IMR-90 (cell line): ENCODE results near the gene KRT82. TPM values are rescaled to one million over a fixed set of nuclear protein-coding genes. Genes with fewer than 3 reads are reported as not detected.

Source experiments
- ATAC-seq: fragments of 200-7000 bp; cut with Tn5 transposase; 2 replicates; pipeline ENCODE4 v1.9.1; 2020; ENCODE audit warnings: low read depth, mild to moderate bottlenecking, moderate library complexity
- BruUV-seq: library from RNA; stranded (reverse); fragments of 400-500 nt; replicated peaks from 2 replicates; lab custom pipeline; 2021; lab: Mats Ljungman, UMichigan
- CTCF ChIA-PET: fragments of 300-600 bp; formaldehyde crosslinking; extraction: SDS; loops from one replicate; lab custom pipeline; 2021; ENCODE audit warnings: antibody characterized with exemption; lab: Yijun Ruan, JAX
- POLR2A ChIA-PET: fragments of 300-600 bp; sonication (Branson Sonifier 250); formaldehyde crosslinking; loops from one replicate; lab custom pipeline; 2022; ENCODE audit warnings: antibody characterized with exemption; ENCODE audit not compliant: unreplicated experiment; lab: Charles Lee
- DNase-seq: peaks from one replicate; pipeline ENCODE4 v3.0.0; 2013
- H2AFZ ChIP-seq: replicated peaks from 2 replicates; pipeline ENCODE3; 2013; ENCODE audit warnings: low read length, mild to moderate bottlenecking; ENCODE audit not compliant: poor library complexity
- H2AK5ac ChIP-seq: 2 replicates; pipeline ENCODE4 v1.6.1; 2013; ENCODE audit warnings: low read depth, low read length, inconsistent platforms
- H2AK9ac ChIP-seq: replicated peaks from 2 replicates; pipeline ENCODE3; 2013; ENCODE audit warnings: mild to moderate bottlenecking, low read depth, low read length, moderate library complexity; ENCODE audit not compliant: poor library complexity
- H2BK120ac ChIP-seq: 2 replicates; pipeline ENCODE4 v1.6.1; 2013; ENCODE audit warnings: low read depth, low read length, inconsistent platforms
- H2BK15ac ChIP-seq: 3 replicates; pipeline ENCODE4 v1.6.1; 2013; ENCODE audit warnings: low read depth, low read length, inconsistent platforms
- H2BK20ac ChIP-seq: 2 replicates; pipeline ENCODE4 v1.6.1; 2013; ENCODE audit warnings: low read depth, mild to moderate bottlenecking, inconsistent platforms, low read length, moderate library complexity
- H2BK5ac ChIP-seq: 2 replicates; pipeline ENCODE4 v1.6.1; 2013; ENCODE audit warnings: mild to moderate bottlenecking, low read depth, low read length, inconsistent platforms; ENCODE audit not compliant: poor library complexity, severe bottlenecking
- H3K14ac ChIP-seq: replicated peaks from 2 replicates; pipeline ENCODE4 v1.6.1; 2013; ENCODE audit warnings: low read depth, low read length, inconsistent platforms
- H3K18ac ChIP-seq: 2 replicates; pipeline ENCODE4 v1.6.1; 2013; ENCODE audit warnings: low read depth, low read length, control low read depth
- H3K23ac ChIP-seq: 2 replicates; pipeline ENCODE4 v1.6.1; 2013; ENCODE audit warnings: low read depth, low read length, inconsistent platforms
- H3K27ac ChIP-seq: 2 replicates; pipeline ENCODE4 v1.5.1; 2013; ENCODE audit warnings: mild to moderate bottlenecking, control low read depth, low read length; ENCODE audit not compliant: insufficient read depth
- H3K27me3 ChIP-seq: 2 replicates; pipeline ENCODE4 v1.6.1; 2013; ENCODE audit warnings: low read length; ENCODE audit not compliant: control insufficient read depth, insufficient read depth
- H3K36me3 ChIP-seq: 2 replicates; pipeline ENCODE4 v1.6.1; 2013; ENCODE audit warnings: low read length, mixed read lengths; ENCODE audit not compliant: control insufficient read depth, insufficient read depth
- H3K4ac ChIP-seq: 2 replicates; pipeline ENCODE4 v1.6.1; 2013; ENCODE audit warnings: low read depth, low read length, inconsistent platforms
- H3K4me1 ChIP-seq: 2 replicates; pipeline ENCODE4 v1.6.1; 2013; ENCODE audit warnings: low read length, mixed read lengths; ENCODE audit not compliant: control insufficient read depth, insufficient read depth
- H3K4me2 ChIP-seq: 2 replicates; pipeline ENCODE4 v1.6.1; 2013; ENCODE audit warnings: low read depth, mild to moderate bottlenecking, control low read depth, low read length, moderate library complexity
- H3K4me3 ChIP-seq: 2 replicates; pipeline ENCODE4 v1.5.1; 2013; ENCODE audit warnings: low read depth, mild to moderate bottlenecking, control low read depth, low read length, moderate library complexity; ENCODE audit not compliant: insufficient read depth
- H3K56ac ChIP-seq: 2 replicates; pipeline ENCODE4 v1.6.1; 2013; ENCODE audit warnings: low read length, inconsistent platforms; ENCODE audit not compliant: insufficient read depth; ENCODE audit errors: extremely low read depth
- H3K79me1 ChIP-seq, 2 experiments: 2 replicates each; pipeline ENCODE4 v1.6.1; 2013; ENCODE audit warnings: low read length in 2 of 2, inconsistent platforms in 1 of 2, low read depth in 1 of 2
- H3K9ac ChIP-seq: 2 replicates; pipeline ENCODE4 v1.6.1; 2013; ENCODE audit warnings: low read depth, low read length, control low read depth
- H3K9me1 ChIP-seq: 2 replicates; pipeline ENCODE4 v1.6.1; 2013; ENCODE audit warnings: low read length, inconsistent platforms; ENCODE audit not compliant: insufficient read depth
- H3K9me3 ChIP-seq: 2 replicates; pipeline ENCODE4 v1.6.1; 2013; ENCODE audit warnings: low read length; ENCODE audit not compliant: control insufficient read depth, insufficient read depth
- H4K20me1 ChIP-seq: 2 replicates; pipeline ENCODE4 v1.6.1; 2013; ENCODE audit warnings: low read length, inconsistent platforms; ENCODE audit not compliant: insufficient read depth
- H4K5ac ChIP-seq: 2 replicates; pipeline ENCODE4 v1.6.1; 2013; ENCODE audit warnings: mild to moderate bottlenecking, low read depth, low read length, control low read depth
- H4K8ac ChIP-seq, 2 experiments: 2 replicates each; pipeline ENCODE4 v1.6.1; 2013; ENCODE audit warnings: low read depth in 2 of 2, low read length in 2 of 2, control low read depth in 1 of 2, inconsistent platforms in 1 of 2
- H4K91ac ChIP-seq: 2 replicates; pipeline ENCODE4 v1.6.1; 2013; ENCODE audit warnings: low read depth, low read length, inconsistent platforms; ENCODE audit not compliant: insufficient read depth
- CEBPB ChIP-seq: IDR thresholded peaks from 2 replicates; pipeline ENCODE4 v1.6.1; 2012; ENCODE audit warnings: low read depth, low read length, improper control_type of control experiment
- RCOR1 ChIP-seq: IDR thresholded peaks from 2 replicates; pipeline ENCODE4 v1.6.1; 2012; ENCODE audit warnings: mild to moderate bottlenecking, low read length, improper control_type of control experiment; ENCODE audit not compliant: insufficient replicate concordance
- SMC3 ChIP-seq: fragments of 150-350 bp; IDR thresholded peaks from 2 replicates; pipeline ENCODE4 v1.6.1; 2016; ENCODE audit warnings: low read depth, mild to moderate bottlenecking, antibody characterized with exemption, low read length, moderate library complexity
- WGBS, 2 experiments: methylation state at CpG; one replicate each; pipeline versions ENCODE4 v1.1.5 to v1.1.7; 2013; ENCODE audit warnings: missing lambda C conversion rate in 2 of 2; ENCODE audit not compliant: insufficient read length in 1 of 2; ENCODE audit errors: extremely low coverage in 2 of 2; 5-methylcytosine and 5-hydroxymethylcytosine counted together
- dilution Hi-C: fragments of 300-500 bp; cut with HindIII; formaldehyde crosslinking; loops from one replicate; pipeline ENCODE4 v1.14.3; 2018; ENCODE audit warnings: low sequenced_read_pairs; ENCODE audit not compliant: unreplicated experiment
- in situ Hi-C: fragments of 300-500 bp; cut with MboI; formaldehyde crosslinking; loops from 3 replicates; pipeline ENCODE4 v1.14.3; 2019; ENCODE audit warnings: low sequenced_read_pairs, inconsistent platforms, mixed read lengths
- intact Hi-C: fragments of 100-400 bp; cut with micrococcal nuclease; formaldehyde crosslinking; loops from 2 replicates; pipeline ENCODE4 v1.10.0; 2022
- polyA plus RNA-seq, 3 experiments: library from polyadenylated mRNA; depleted of rRNA; stranded (reverse); fragments of >200 nt; gene quantifications; 2 replicates each; pipeline ENCODE4 v1.2.3, GENCODE V29; 2012; ENCODE audit warnings: low replicate concordance in 1 of 3
- total RNA-seq: library from RNA; depleted of rRNA; stranded (reverse); fragments of >200 nt; gene quantifications from 2 replicates; pipeline ENCODE4 v1.2.3, GENCODE V29; 2012

Gene KRT82
- total and polyA plus RNA-seq, 2 of the 4 experiments (the other 2 are of a cell fraction), result not detected

- Histone ChIP-seq H2BK5ac (no peak overlapping the region), H3K9me3 (no peaks in the 10 kb centered on the region), H3K4me1 (no peaks in the 10 kb centered on the region), H2AK5ac (no peak overlapping the region), H3K79me1 (no peaks in the 10 kb centered on the region), H2BK15ac (no peak overlapping the region), H3K4ac (no peak overlapping the region), H3K56ac (no peak overlapping the region), H3K36me3 (no peaks in the 10 kb centered on the region), H4K8ac (no peak overlapping the region), H3K14ac (no peak overlapping the region), H3K9me1 (no peaks in the 10 kb centered on the region), H3K23ac (no peak overlapping the region), H3K4me2 (no peak overlapping the region), H4K5ac (no peak overlapping the region), H2AK9ac (no peak overlapping the region), H4K20me1 (no peaks in the 10 kb centered on the region), H2AFZ (no peak overlapping the region), H3K18ac (no peak overlapping the region), H3K4me3 (no peak overlapping the region), H3K9ac (no peak overlapping the region), H3K27me3 (peaks cover 51% of the 10 kb centered on the region), H3K27ac (no peak overlapping the region), H2BK120ac (no peak overlapping the region), H4K91ac (no peak overlapping the region), H2BK20ac (no peak overlapping the region)
- CTCF ChIA-PET, result no interaction called here
- POLR2A ChIA-PET, result no interaction called here
- WGBS, 2 experiments, result 96% methylated on average over 8 of the region's 9 CpGs; no CpG with 5 or more reads in 1 of the 2 experiments
- TF ChIP-seq RCOR1 (no peak), SMC3 (no peak), CEBPB (no peak)
- no TSS peak for BruUV-seq
- intact Hi-C loops (no loop called here), in situ Hi-C loops (no loop called here), dilution Hi-C loops (no loop called here)
- ATAC-seq, result no peak
- DNase-seq, result no peak
Measured at GRCh38 chr12:52403561-52403960, 2.6 kb downstream of the KRT82 start.
